ENCODE data around the gene SAXO1.

DNA sequence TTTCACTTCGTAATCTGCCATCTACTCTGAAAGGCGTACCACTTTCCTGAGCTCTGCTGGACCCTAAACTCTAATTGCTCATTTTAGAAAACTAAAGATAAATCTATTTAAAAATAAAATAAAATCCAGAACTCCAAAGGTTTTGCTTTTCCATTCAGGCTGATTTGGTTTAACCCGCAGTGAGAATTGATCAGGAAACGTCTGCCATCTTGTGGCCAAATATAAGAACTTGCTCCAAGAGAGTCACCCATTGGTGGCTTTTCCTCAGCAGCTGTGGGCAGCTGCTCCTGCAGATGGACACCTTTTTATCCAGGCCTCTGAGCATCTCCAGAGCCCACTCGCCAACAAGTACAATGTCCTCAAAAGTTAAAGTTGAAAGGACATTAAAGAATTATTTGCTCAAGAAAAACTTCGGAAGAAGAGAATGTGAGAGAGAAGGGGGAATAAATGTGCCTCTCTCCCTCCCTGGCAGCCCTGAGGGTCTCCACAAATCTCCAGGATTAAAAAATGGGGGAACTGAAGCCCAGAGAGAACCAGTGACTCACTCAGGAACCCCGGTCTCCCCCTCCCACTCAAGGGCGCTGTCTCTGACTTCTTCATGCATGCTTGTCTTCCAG lies 4.1 kb downstream of the SAXO1 start:
- TF ChIP-seq POLR2A (IDR thresholded peaks at IDR 0.05) = no peak
- TF ChIP-seq, protein P1, sequence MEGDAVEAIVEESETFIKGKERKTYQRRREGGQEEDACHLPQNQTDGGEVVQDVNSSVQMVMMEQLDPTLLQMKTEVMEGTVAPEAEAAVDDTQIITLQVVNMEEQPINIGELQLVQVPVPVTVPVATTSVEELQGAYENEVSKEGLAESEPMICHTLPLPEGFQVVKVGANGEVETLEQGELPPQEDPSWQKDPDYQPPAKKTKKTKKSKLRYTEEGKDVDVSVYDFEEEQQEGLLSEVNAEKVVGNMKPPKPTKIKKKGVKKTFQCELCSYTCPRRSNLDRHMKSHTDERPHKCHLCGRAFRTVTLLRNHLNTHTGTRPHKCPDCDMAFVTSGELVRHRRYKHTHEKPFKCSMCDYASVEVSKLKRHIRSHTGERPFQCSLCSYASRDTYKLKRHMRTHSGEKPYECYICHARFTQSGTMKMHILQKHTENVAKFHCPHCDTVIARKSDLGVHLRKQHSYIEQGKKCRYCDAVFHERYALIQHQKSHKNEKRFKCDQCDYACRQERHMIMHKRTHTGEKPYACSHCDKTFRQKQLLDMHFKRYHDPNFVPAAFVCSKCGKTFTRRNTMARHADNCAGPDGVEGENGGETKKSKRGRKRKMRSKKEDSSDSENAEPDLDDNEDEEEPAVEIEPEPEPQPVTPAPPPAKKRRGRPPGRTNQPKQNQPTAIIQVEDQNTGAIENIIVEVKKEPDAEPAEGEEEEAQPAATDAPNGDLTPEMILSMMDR (IDR thresholded peaks at IDR 0.05) = peak; percentile 53 to 84 (median 68)

Data from body of pancreas (tissue), 4 donors.